GM21515 (cell line): Measurements from ENCODE around the gene CTBP2.

Experiments used
- ATAC-seq: cut with Tn5 transposase; IDR thresholded peaks from one replicate; pipeline ENCODE4 v1.9.1; 2021; ENCODE audit not compliant: unreplicated experiment

The CTBP2 gene

DNA sequence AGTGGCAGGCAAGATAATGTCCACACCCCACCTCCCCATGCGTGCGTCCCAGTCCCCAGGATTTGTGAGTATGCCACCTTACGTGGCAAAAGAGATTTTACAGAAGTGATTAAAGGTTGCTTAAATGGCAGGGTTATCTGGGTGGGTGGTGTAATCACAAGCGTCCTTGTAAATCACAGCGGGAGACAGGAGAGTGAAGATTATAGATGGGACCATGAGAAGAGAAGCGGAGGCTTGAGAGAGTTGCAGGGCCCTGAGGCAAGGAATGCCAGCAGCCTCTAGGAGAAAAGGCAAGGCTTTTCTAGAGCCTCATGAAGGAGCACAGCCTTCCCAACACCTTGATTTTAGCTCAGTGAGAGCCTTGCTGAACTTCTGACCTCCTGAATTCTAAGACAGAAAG is 208.2 kb downstream of the CTBP2 start:
- no peak for ATAC-seq

DNA sequence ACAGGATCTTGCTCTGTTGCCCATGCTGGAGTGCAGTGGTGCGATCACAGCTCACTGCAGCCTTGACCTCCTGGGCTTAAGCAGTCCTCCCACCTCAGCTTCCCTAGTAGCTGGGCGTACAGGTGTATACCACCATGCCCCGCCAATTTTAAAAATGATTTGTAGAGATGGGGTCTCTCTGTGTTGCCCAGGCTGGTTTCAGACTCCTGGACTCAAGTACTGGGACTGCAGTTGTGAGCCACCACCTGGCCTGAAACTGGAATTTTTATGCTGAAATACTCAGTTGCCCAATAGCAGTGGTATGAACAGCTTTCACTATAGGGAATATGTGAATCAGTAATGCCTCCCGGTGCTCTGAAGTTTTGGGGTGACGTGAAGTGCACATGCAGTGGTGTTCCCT is 210.8 kb downstream of the CTBP2 start:
- ATAC-seq: no peak

DNA sequence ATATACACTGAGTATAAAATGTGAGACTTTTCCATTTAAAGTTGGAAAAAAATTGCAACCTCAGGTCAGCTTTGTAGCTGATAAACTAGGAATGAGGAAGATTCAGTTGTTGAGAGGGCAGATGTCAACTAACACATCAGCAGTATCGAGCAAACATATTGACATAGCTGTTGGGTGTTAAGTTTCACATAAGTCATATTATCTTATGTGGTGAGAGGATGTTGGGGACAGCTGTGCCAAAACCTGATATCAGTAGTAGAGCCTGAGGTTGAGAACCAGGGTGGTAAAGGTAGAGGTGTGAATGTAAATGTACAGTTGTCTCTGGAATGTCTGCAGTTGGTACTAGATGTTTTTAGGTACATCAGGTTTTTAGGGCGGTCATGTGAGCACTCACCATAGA is 213.4 kb downstream of the CTBP2 start:
- no peak for ATAC-seq

DNA sequence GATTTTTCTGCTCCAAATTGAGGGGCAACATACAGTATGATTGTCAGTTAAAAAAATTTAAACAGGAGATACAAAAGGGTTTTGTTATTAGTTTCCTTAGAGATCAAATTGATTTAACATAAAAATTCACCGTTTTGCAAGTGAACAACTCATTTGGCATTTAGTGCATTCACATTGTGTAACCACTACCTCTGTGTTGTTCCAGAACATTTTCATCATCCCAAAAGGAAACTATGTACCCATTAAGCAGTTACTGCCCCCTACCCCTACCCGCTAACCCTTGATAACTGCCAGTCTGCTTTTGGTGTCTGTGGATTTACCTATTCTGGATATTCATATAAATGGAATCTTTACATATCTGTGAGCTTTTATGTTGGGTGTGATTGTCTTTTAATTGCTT is 215.4 kb downstream of the CTBP2 start:
- no peak for ATAC-seq

DNA sequence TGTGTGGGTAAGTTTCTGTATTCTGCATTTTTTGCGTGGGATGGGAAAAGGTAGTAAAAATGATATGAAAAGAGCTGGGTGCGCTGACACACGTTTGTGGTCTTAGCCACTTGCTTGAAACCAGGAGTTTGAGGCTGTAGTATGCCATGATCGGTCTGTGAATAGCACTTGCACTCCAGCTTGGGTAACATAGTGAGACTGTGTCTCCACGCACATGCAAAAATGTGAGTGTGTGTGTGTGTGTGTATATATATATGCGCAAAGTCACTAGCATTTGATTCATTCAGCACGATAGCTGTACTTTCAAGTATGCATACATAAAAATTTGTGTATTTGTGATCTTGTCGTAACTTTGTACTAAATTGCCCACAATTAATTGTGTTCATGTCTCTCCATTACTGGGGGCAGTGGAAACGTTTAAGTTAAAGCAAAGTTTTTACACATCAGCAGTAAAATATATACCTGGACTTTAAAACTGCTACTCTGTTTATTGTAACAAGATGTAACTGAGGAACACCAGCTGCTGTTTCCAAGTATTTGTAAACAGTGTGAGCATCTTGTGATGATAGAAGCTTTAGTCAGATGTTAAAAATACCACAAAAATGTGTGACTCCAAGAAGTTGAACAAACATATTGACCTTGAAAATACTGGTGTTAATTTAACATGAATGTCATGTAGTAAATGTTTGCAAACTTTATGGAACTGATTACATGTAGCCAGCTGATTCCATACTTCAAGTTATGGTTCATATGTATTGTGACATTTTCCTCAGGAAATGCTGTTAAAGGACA is 216.9 kb downstream of the CTBP2 start:
- ATAC-seq: no peak

DNA sequence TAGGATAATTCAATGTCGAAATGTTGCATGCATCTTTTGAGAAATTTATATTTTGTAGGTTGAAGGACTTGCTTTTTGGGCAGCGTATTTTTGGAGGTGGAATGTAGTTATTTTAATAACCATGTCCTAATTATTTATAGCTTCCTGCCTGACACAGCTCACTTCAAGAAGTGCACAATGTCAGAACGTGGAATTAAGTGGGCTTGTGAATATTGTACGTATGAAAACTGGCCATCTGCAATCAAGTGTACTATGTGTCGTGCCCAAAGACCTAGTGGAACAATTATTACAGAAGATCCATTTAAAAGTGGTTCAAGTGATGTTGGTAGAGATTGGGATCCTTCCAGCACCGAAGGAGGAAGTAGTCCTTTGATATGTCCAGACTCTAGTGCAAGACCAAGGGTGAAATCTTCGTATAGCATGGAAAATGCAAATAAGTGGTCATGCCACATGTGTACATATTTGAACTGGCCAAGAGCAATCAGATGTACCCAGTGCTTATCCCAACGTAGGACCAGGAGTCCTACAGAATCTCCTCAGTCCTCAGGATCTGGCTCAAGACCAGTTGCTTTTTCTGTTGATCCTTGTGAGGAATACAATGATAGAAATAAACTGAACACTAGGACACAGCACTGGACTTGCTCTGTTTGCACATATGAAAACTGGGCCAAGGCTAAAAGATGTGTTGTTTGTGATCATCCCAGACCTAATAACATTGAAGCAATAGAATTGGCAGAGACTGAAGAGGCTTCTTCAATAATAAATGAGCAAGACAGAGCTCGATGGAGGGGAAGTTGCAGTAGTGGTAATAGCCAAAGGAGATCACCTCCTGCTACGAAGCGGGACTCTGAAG is 217.8 kb downstream of the CTBP2 start:
- no peak for ATAC-seq

DNA sequence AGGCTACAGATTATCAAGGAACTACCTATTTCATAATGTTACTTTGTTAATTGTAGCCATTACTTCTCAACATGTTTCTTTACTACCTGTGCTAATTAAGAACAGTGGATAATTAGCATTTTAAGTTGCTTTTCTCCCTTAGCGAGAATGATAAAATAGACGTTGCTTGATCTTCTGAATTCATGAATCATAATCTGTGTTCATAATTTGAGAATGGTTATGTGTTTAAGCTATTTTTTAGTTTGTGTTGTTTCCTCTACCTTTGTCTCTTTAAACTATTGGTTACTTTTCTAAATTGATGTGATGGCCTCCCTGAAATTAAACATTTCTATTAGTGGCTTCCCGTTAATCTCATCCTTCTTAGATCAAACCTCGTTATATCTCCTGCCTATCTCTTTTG is 218.5 kb downstream of the CTBP2 start, which contains the start of gene ZRANB1:
ZRANB1 (plus strand) TSS at position 301 of the 400 bp plus-strand sequence. CDS start 371 bp downstream, outside the sequence.
- ATAC-seq: no peak

DNA sequence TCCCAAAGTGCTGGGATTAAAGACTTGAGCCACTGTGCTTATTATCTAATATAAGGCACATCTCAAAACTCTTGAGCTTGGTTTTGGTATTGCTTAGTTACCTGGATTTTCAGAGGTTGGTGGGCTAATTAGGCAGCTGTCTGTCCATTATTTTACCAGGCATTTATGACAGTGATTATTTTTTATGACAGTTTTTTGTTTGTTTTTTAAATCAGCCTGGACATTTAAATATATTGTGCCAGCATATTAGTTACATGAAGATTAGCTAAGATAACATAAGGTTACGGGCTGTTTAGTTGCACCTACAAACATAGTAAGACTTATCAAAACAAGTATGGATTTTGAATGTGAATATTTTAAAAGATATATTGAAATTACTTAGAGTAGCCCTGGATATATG is 221.1 kb downstream of the CTBP2 start:
- no peak for ATAC-seq

DNA sequence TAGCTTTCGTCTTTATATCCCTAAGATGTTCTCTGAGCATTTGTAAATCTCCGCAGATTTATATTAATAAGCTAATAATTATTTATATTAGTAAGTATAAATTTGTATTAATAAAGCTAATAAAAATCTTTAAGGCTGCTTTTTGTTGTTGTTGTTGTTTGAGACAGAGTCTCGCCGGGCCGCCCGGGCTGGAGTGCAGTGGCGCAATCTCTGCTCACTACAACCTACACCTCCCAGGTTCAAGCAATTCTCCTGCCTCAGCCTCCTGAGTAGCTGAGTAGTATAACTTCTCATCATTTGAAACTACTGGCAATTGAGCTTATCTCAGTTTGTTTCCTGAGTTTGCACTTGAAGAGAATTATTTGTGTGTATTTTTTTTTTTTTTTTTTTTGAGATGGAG is 223.6 kb downstream of the CTBP2 start:
- ATAC-seq: no peak

DNA sequence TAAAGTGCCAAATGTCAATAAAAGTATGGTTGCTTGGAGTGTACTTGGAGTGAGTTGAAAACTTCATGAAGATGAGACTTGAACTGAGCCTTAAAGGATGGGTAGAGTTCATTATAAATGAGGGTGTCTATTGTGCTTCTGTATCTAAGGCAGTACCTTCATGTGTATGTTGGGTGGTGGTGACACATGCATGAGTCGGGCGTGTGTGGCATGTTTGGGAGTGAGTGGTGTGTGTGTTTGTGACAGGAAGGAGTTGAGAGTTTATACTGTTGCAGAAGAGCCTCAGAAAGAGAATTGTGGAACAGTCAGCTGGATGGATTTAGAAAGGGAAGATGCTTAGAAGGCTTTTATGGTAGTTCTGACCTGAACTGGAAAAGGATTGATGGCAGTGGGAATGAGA is 224.4 kb downstream of the CTBP2 start:
- no peak for ATAC-seq
